Transverse colon (tissue), 4 donors: ENCODE measurements around the gene CHST11.

ENCODE experiments used
- CTCF ChIP-seq, 5 experiments: fragments of 200-600 bp in 3 of 5; fragments of 450-650 bp in 2 of 5; sonication (generic) in 3 of 5; IDR thresholded peaks; 1 replicate in 2 of 5; 2 replicates in 3 of 5; pipeline ENCODE4 v1.5.1; 2016 to 2017; ENCODE audit warnings: antibody characterized with exemption in 5 of 5, inconsistent platforms in 3 of 5, mild to moderate bottlenecking in 2 of 5, moderate library complexity in 1 of 5
- EP300 ChIP-seq: sonication (generic); formaldehyde crosslinking; IDR thresholded peaks from one replicate; pipeline ENCODE4 v1.6.1; 2017; ENCODE audit warnings: antibody characterized with exemption, low read depth
- POLR2A ChIP-seq: fragments of 450-650 bp; IDR thresholded peaks from one replicate; pipeline ENCODE4 v1.6.1; 2016; ENCODE audit warnings: antibody characterized with exemption, mild to moderate bottlenecking, moderate library complexity
- POLR2AphosphoS5 ChIP-seq, 3 donors: sonication (generic); formaldehyde crosslinking; IDR thresholded peaks; one replicate each; pipeline ENCODE4 v1.6.1; 2016; ENCODE audit warnings: antibody characterized with exemption in 3 of 3

- TF ChIP-seq POLR2AphosphoS5 (IDR thresholded peaks at IDR 0.05) (no peak), CTCF (IDR thresholded peaks at IDR 0.05) (no peak), POLR2A (no peak), EP300 (no peak)
These were observed 39.6 kb downstream of the CHST11 start for GRCh38 chr12:104496336-104496735.
